ENCODE results near the gene FLT3. TPM values are rescaled to one million over a fixed set of nuclear protein-coding genes. Genes with fewer than 3 reads are reported as not detected.
"Not testable (repeated sequence)": the region's sequence is repeated elsewhere in the genome, so short reads cannot be mapped to it uniquely, and the experiment has no call there.

FLT3 gene
- total RNA-seq, 1 donor from 2014 or later, result not detected

DNA sequence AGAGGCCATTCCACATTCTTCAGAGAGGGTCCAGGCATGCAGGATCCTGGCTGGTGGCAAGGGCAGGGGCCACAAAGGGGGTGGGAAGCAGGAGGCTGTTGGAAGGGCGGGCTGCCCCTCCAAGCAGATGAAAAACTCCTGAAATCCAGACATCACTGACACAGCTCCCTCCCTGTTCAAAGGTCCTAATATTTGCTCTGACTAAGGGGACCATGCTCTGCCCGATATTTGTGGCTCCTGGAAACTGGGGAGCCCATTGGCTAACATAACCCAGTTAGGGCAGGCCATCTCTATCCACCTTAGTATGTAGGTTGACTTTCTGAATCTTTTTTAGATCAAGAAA, 127.9 kb downstream of the FLT3 start:
- no peak for DNase-seq (ENCODE audit: low spot score)

DNA sequence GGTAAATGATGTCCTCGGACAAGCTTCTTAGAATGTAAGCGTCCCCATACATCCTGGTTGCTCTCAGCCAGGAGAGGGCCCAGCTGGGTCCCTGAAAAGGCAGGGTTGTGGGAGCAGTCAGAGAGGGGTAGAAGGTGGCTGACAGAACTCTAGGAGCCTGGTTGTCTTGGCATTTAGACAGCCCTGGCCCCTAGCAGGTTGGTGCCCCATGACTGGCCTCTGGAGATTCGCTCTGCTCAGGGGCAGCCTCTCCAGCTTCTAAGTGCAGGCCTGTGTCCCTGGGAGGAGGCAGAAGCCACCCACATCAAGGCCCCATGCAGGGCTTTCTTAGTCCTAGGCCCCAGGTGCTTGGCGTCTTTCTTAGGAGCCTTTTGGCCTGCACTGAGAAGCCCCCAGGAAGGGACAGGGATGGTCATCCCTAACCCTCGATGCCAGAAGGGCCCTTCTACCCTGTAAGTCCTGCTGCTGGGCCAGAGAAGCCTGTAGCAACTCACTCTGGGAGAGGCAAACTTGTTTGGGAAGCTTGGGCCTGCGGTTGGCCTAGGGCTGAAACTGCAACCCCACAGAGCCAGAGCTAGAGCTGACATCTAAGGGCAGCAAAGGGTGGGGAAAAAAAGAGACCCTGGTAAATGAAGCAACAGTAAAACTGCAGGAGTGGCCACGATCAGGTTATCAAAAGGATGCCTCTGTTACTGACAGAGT, 128.4 kb downstream of the FLT3 start:
- no peak for DNase-seq (ENCODE audit: low spot score)

DNA sequence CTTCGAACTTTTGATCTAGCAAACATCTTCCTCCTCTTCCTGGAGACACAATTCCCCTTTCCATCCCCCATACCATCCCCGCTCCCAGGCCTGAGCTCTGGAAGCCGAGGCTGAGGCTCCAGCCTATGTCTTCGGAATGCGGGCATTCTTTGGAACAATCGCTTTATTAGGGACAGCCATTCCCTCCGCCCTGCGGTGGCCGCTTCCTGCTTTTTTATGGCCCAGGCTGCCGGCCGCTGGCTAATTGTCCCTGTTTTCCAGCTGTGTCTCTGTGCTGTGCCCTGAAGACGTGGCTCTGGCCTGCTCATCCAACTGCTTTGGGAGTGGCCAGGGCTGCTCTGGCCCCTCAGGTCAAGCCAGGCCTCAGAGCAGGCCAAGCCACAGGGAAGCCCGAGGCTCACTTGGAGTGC, 129.1 kb downstream of the FLT3 start:
- no peak for DNase-seq (ENCODE audit: low spot score)

DNA sequence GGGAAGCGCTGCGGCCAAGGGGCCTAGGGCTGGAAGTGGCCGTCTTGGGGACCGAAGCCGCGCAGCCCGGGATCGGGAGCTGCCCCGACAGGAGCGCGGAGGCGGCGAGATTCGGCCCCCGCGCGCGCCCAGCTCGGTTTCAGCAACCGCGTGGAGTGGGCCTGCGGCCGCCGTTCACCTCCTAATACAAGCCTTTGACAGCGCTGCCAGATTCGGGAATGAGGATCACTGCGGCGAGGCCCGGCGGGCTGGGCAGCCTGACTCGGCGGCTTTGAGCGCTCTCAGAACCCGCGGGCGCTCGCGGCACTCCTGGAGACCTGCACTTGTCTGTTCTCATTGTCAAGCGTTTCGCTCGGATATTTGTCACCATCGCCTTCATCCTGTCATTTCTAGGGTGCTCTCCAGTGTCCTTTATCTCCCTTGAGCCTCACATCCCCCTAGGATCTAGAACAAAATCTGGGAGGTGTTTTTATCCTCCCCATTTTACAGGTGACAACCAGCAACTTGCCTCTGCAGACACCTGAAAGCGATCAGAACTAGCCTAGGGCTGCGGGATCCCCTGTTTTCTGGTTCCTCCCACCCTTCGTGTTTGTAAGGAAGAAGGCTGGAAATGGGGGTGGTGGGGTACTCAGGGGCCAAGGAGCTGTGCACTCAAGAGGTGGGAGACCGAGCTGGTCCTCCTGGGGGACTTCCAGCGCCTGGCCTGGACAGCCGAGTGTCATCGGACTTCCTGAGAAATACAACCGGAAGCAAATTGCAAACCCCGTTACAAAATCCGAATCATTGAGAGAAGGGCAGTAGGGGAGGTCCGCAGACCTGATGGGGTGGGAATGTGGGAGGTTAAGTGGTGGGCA, 129.8 kb downstream of the FLT3 start:
- DNase-seq (ENCODE audit: low spot score), result no peak

DNA sequence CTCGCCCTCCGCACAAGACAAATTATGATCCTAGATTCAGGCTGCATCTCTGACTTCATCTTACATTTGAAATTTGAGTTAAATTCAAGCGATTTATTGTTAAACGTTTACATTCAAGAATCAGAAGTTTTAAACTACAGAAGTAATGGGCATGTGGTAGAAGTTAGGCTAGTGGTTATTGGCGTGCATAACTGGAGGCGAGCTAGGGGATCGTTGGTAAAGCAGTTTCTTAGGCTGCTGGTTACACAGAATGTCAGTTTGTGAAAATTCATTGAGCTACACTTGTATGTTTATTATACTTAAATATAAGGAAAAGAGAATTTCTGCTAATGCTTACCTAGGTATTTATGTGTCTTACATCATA, 130.5 kb downstream of the FLT3 start:
- no peak for DNase-seq (ENCODE audit: low spot score)

DNA sequence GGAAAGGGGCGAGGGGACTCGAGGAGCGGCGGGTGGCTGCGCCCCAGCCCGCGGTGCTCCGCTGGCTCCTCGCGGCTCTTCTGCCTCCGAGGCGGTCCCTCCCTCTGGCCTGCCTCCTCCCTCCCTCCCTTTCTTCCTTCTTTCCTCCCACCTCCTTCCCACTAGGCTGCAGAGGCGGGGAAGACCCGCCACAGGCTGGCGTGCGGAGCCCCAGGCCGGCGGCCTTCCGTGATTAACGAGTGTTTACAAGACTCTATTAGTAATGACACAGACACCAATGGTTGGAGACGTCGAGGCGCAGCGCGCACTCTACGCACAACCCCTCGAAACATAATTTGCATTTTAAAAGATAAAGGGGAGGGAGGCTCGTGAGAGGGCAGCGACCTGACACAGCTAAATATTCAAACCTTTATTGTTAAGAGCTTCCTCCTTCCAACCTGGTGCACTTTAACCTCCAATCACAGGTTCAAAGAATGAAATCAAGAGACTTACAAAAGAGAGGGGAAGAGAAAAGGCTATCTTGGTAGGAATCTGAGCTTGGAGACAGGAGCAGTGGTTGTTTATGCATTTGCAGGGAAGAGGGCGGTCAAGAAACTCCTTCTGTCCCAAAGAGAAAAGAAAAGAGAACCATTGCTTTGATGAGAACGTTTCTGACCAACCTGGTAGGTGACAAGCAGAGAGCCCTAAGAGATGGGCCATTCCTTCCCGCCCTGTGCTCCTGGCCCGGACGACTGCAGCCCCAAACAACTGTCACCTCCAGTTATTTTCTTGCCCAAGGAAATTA, 131.1 kb downstream of the FLT3 start, which contains the start of gene CDX2:
Gene CDX2, minus strand, starts transcription at position 234 of the 784 bp plus-strand sequence. CDS start 309 bp downstream, outside the sequence.
- DNase-seq (ENCODE audit: low spot score), result no peak

DNA sequence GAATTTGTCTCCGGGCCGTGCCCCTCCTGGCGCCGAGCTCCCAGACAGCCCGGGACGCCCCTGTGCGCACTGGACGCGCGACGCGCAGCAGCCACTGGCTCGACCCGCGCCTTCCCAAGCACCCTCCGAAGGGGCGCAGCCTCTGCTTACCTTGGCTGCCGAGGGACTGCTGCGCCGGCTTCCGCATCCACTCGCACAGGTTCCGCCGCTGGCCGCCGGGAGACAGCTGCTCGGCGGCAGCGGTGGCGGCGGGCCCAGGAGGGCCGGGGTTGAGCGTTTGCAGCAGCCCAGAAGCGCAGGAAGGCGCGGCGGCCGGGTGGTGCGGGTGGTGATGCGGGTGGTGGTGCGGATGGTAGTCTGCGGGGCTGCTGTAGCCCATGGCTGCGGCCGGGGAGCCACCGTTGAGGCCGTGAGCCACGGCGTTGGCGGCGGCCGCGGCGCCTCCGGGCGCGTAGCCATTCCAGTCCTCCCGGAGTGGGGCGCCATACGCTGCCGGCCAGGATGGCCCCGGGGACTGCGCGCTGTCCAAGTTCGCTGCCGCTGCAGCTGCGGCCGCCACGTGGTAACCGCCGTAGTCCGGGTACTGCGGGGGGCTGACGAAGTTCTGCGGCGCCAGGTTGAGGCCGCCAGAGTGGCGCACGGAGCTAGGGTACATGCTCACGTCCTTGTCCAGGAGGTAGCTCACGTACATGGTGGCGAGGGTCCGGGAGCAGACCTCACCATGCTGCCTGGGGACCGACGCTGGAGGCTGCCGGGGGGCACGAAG, 131.9 kb downstream of the FLT3 start:
- no peak for DNase-seq (ENCODE audit: low spot score)

DNA sequence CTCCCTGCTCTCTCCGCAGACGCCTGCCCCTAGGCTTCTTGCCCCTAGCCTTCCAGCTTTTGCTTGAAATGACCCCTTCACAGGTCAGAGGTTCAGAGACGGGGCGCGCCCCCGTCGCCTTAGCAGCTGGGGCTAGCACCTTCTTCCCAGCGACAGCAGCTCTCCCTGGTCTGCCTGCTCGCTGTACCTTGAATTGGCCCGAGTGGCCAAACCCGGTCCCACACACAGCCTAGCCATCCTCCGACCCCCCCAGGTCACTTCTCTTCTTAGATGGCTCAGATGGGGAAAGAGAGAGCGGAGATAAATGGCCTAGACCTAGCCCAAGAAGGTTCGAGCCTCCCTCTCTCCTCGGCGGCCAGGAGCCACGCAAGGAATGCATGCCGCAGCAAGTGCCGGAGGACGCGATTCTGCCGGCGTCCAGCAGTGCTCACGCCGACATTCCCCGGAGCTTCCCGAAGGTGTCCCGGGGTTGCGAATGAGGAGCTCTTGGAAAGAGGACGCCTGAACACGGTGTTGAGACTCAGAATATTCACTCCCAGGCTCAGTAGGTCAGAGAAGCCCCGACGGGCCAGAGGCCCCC, 132.6 kb downstream of the FLT3 start:
- DNase-seq (ENCODE audit: low spot score), result no peak

DNA sequence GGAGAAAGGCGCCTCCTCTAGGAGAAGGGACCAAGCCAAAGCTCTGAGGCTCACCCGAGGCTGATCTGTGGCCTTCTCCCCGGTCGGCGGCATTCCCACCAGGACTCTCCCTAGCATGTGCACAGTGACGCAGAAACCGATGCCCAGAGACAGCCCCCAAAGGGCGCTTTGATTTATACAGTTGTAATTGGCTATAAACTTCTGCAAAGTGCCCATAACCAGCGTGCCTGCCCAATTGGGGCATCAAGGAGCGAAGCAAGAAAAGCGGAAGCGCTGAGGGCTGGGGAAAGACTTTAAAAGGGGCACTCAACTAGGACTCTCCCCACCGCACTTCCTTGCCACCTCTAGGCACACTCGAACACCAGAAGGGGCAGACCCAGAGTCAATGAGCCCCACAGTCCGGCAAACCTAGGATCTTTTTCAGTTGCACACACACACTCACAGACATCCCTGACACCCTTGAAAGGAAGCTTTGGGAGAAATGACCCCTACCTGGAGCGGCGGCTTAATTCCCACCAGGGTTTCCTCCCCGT, 133.1 kb downstream of the FLT3 start:
- no peak for DNase-seq (ENCODE audit: low spot score)

DNA sequence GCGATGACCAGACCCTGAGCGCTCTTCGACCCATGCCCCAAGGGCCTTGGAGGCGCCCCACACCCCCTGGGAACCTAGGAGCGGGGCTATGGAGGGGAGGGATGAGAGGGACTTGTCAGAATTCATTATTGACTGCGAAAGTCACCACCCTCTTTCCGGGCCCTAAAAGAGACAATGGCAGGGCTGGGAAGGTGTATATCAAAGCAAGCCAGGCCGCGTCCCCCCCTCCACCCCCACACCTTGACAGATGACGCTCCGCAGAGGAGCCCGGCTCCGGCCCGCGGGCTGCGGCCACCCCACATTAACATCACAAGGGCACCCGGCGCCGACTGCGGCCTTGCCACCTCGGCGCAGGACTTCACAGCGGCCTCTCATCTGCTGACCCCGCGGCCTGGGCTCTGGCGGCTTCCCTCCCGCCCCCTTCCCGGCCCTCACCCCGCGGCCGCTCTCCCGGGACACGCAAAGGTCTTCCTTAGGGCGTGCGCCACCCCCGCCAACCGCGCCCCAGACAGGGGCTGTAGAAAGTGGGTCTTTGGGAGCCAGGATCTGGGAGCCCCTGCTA, 133.7 kb downstream of the FLT3 start:
- DNase-seq (ENCODE audit: low spot score), result no peak

DNA sequence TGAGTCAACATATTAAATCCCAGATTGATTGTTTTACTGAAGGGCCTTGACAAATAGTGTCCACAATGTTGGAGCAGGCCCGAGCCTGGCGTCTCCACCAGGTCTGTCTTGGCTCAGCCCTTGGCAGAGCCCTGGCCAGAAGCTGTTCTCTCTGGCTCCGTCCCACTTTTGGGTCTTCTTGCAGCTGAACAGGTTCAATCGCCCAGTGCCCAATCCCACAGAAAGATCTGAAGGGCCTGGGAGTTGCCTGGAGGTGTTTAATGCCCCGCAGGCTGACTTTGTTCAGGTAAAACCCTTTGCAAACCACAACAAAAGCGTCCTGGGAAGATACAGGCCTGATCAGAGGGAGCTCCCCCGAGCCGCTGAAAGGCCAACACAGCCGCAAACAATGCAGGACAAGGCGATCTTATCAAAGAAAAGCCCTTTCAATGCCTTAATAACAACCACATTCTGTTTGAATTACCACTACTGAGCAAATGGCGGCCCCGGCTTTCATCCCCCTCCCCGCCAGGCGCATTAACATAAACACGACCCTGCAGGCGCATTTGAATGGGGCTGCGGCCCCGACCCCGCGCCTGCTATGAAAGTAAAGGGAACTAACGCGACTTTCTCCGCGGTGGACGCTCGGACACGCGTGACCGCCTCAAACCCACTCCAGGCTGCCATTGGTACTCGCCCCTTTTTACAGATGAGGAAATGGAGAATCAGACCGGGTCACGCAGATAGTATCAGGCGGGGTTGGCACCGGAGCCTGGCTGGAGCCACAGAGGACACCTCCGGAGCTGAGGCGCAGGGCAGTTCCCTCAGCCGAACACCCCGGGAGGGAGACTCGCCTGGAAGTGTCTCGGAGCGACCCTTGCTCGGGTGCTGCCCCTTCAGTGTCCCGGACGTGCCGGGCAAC, 134.4 kb downstream of the FLT3 start:
- no peak for DNase-seq (ENCODE audit: low spot score)

DNA sequence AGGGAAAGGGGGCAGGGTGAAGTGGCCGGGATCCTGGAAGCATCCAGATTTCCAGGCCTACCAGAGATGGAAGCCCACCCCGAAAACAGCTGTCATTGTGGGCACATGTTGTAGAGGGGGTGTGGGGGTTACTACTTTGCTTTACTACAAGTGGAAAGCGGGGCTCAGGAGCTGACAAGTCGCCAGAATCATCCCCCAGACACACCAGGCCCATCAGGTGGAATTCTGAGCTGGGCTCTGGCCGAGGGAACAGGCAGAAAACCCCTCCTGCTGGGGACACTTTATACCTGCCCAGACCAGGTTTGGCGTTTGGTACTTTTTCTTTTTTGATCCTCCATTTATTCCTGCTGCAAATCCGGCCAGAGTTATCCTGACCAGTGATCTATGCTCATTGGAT, 135.0 kb downstream of the FLT3 start:
- DNase-seq (ENCODE audit: low spot score), result no peak

DNA sequence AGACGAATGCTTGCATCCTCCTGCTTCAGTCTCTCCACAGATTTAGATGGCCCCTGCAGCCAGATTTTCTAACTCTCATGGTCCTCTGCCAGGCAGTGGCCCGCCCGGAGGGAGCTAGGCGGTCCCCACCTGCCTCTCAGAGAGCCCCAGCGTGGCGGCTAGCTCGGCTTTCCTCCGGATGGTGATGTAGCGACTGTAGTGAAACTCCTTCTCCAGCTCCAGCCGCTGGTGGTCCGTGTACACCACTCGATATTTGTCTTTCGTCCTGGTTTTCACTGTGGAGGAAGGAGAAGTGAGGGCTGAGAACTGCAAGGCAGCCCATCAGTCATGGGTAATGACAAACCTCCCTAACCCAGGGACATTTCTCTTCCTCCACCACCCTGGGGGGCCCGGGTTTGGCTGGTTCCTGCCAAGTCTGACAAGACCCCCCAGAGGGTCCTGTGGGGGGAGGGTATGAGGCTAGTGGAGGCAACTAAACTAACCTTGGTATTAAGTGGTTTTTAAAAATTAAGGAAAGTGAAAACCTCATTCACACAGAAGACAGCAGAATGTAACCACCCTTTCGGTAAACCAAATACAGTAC, 135.5 kb downstream of the FLT3 start:
- no peak for DNase-seq (ENCODE audit: low spot score)

DNA sequence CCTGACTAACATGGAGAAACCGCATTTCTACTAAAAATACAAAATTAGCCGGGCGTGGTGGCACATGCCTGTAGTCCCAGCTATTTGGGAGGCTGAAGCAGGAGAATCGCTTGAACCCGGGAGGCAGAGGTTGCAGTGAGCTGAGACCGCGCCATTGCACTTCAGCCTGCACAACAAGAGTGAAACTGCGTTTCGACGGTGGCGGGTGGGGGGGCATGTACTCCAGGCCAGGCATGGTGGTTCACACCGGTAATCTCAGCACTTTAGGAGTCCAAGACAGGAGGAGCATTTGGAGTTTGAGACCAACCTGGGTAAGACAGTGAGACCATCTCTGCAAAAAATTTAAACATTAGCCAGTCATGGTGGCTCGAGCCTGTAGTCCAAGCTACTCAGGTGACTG, 136.2 kb downstream of the FLT3 start:
- not testable (repeated sequence) for DNase-seq (ENCODE audit: low spot score)

DNA sequence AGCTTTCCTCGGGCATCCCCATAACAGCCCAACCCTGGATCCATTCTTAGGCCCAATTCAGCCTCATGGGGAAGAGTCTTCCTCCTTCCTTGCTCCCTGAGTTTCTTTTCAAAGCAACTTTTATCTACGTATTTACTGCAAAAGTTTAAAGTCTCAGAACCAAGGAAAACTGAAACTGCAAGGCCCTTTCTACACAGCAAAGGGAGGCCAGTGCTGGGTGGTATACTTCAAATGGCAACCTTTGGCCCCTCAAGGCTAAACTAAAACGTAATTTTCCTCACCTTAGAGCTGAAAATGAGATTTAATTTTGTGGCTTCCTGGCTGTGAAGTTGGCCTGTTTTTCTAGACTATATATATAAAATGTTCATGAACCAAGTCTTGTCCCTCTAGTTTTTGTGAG, 136.9 kb downstream of the FLT3 start:
- DNase-seq (ENCODE audit: low spot score), result no peak

DNA sequence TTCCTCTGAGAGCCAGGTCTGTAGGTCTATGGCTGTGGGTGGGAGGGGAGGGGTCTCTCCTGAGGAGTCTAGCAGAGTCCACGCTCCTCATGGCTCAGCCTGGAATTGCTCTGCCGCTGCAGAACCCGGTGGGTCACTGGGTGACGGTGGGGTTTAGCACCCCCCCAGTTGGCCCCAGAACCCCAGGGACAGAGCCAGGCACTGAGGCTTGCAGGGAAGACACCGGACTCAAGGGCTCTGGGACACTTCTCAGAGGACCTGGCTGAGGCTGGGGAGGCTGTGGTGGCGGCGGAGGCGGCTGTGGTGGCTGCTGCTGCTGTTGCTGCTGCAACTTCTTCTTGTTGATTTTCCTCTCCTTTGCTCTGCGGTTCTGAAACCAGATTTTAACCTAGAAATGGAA, 137.4 kb downstream of the FLT3 start:
- no peak for DNase-seq (ENCODE audit: low spot score)

DNA sequence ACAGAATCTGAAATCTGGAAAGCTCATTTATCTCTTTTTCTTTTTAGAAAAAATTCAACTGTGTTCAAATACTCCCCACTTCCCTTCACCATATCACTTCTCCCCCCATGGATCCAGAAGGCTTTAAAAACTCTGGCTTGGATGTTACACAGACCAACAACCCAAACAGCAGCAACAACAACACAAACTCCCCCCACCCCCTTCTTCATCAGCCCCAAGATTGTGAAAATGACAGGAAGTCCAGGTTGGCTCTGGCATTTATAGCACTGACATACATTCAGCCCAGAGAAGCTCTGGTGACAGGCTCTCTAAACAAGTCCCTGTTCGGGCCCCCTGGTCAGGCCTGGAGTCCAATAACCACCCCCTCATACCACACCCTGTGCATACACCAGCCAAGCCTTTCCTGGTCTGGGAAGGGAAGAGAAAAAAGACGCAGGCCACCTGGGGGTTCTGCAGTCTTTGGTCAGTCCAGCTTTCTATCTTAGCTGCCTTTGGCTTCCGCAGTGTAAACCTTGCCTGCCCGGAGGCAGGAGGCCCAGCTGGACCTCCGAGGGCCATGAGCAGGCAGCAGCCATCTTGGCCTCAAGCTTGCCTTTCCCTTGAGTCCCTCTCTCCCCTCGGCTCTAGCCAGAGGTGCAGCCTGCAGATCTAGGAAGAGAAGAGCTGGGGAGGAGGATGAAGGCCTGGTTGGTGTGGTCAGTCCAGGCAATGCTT, 138.1 kb downstream of the FLT3 start:
- DNase-seq (ENCODE audit: low spot score), result no peak

DNA sequence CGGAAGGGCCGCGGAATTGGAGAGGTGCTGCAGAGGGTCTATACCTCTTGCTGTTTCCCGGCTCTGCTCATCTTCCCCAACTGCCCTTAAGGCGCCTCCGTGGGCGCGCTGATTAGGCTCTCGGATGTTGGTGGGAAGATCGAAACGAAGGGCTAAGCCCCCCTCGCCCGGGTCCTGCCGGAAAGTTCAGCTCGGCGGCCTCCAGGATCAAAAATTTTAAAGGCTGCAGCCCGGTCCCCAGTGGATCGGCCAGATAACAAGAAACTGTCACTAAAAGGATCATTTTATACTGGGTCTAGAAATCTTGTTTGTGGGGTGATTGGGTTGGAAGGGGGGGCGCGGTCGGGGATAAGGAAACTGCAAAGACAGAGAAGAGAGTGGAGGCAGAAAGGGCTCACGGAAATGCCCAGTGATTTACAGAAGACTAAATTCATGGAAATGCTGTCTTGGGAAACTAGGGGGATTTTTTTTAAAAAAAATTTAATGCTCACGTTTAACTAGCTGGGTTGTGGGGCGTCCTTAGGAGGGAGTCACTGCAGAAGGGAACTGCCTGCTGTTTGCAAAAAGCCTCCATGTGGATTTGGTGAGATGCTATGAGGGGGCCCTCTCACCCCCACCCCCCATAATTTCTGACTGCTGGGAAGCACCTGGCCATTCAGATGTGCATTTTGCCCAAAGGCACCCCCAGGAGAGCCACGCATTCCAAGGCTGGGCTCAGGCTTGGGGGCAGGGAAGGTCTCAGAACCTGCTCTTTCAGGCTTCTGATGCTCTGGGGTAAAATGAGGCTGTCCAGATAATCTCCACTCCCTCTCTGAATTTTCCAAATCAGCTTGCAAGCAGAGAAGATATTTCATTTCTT, 138.9 kb downstream of the FLT3 start:
- DNase-seq (ENCODE audit: low spot score), result no peak

Measured in umbilical cord (tissue), 2 donors.